SK-N-SH (cell line): ENCODE data around the gene HP1BP3.

Experiments
- CHD2 ChIP-seq: fragments of 150-350 bp; IDR thresholded peaks from 2 replicates; pipeline ENCODE4 v1.6.1; 2018; ENCODE audit warnings: low read length; ENCODE audit not compliant: partially characterized antibody
- CTCF ChIP-seq: fragments of 200-600 bp; sonication (generic); IDR thresholded peaks from 2 replicates; pipeline ENCODE4 v1.6.1; 2017; ENCODE audit warnings: antibody characterized with exemption, mild to moderate bottlenecking, moderate library complexity
- EP300 ChIP-seq, 2 experiments: IDR thresholded peaks; 2 replicates each; pipeline versions ENCODE4 v1.4.0 to v1.6.1; 2012; ENCODE audit warnings: borderline replicate concordance in 1 of 2, low read depth in 1 of 2, low read length in 1 of 2
- FOXM1 ChIP-seq: IDR thresholded peaks from 2 replicates; pipeline ENCODE4 v1.4.0; 2012; ENCODE audit warnings: low read depth, mild to moderate bottlenecking
- GATA2 ChIP-seq: sonication (generic); formaldehyde crosslinking; IDR thresholded peaks from 2 replicates; pipeline ENCODE4 v1.5.0; 2020; ENCODE audit warnings: mild to moderate bottlenecking, missing genetic modification reagents
- MAX ChIP-seq: IDR thresholded peaks from 2 replicates; pipeline ENCODE4 v1.4.0; 2012; ENCODE audit warnings: low read depth
- POLR2AphosphoS5 ChIP-seq: IDR thresholded peaks from 2 replicates; pipeline ENCODE4 v1.6.1; 2012; ENCODE audit warnings: low read depth, low read length
- REST ChIP-seq: IDR thresholded peaks from 2 replicates; pipeline ENCODE4 v1.6.1; 2012; ENCODE audit warnings: mild to moderate bottlenecking, low read depth, low read length, moderate library complexity
- RXRA ChIP-seq: IDR thresholded peaks from 2 replicates; pipeline ENCODE4 v1.4.0; 2012; ENCODE audit warnings: low read depth, mild to moderate bottlenecking, borderline replicate concordance
- SIN3A ChIP-seq: IDR thresholded peaks from 2 replicates; pipeline ENCODE4 v1.6.1; 2012; ENCODE audit warnings: low read depth, mild to moderate bottlenecking, low read length, moderate library complexity, borderline replicate concordance
- SMC3 ChIP-seq: IDR thresholded peaks from 2 replicates; pipeline ENCODE4 v1.6.1; 2012; ENCODE audit warnings: low read depth, low read length, improper control_type of control experiment
- YY1 ChIP-seq: IDR thresholded peaks from 2 replicates; pipeline ENCODE4 v1.4.0; 2012; ENCODE audit warnings: low read depth, mild to moderate bottlenecking

GRCh38 chr1:20733360-20733975, 53.6 kb downstream of the HP1BP3 start:
- TF ChIP-seq RXRA (no peak), CTCF (no peak), SMC3 (no peak), FOXM1 (no peak), EP300 (IDR thresholded peaks at IDR 0.05; ENCODE audit: borderline replicate concordance in 1 of 2, low read depth in 1 of 2, low read length in 1 of 2) (no peak), MAX (no peak), POLR2AphosphoS5 (no peak), CHD2 (no peak), GATA2 (CRISPR knock-in tag) (no peak), SIN3A (no peak; the same call in 1 of the 2 replicates), REST (no peak), YY1 (no peak)
